Spinal cord (tissue), 10 donors: ENCODE measurements around the gene VPS37C. TPM values are rescaled to one million over a fixed set of nuclear protein-coding genes. Genes with fewer than 3 reads are reported as not detected.
"Not testable (repeated sequence)": the region's sequence is repeated elsewhere in the genome, so short reads cannot be mapped to it uniquely, and the experiment has no call there.

Experiments used
- DNase-seq, 6 donors: peaks; one replicate each; pipeline versions ENCODE4 v3.0.0 to v3.0.0-alpha.2; 2013 to 2015; ENCODE audit warnings: low spot score in 6 of 6, low read depth in 4 of 6
- H3K27ac ChIP-seq: one replicate; pipeline ENCODE4 v1.5.1; 2013; ENCODE audit warnings: low read depth, low read length, control low read depth
- H3K27me3 ChIP-seq: one replicate; pipeline ENCODE4 v1.6.1; 2013; ENCODE audit warnings: low read length; ENCODE audit not compliant: control insufficient read depth, insufficient read depth
- H3K36me3 ChIP-seq: one replicate; pipeline ENCODE4 v1.6.1; 2013; ENCODE audit warnings: low read length; ENCODE audit not compliant: control insufficient read depth, insufficient read depth
- H3K4me1 ChIP-seq: one replicate; pipeline ENCODE4 v1.6.1; 2013; ENCODE audit warnings: low read length; ENCODE audit not compliant: control insufficient read depth, insufficient read depth
- H3K4me3 ChIP-seq: one replicate; pipeline ENCODE4 v1.5.1; 2013; ENCODE audit warnings: low read depth, low read length, control low read depth
- H3K9me3 ChIP-seq: one replicate; pipeline ENCODE4 v1.6.1; 2013; ENCODE audit warnings: low read length; ENCODE audit not compliant: control insufficient read depth, insufficient read depth
- WGBS: methylation state at CpG from one replicate; pipeline ENCODE4 v1.1.5; 2013; ENCODE audit warnings: missing lambda C conversion rate; ENCODE audit not compliant: insufficient coverage; 5-methylcytosine and 5-hydroxymethylcytosine counted together
- polyA plus RNA-seq, 2 donors: library from polyadenylated mRNA; unstranded; fragments of 120-200 nt; gene quantifications; one replicate each; pipeline ENCODE4 v1.2.1, GENCODE V29; 2013; ENCODE audit not compliant: insufficient read length in 2 of 2
- total RNA-seq, 2 donors: library from RNA; depleted of rRNA in 1 of 2; stranded (reverse); fragments of 120-200 nt in 1 of 2; fragments of >200 nt in 1 of 2; gene quantifications; one replicate each; pipeline versions ENCODE4 v1.2.3 to v1.2.4, GENCODE V29; 2013 to 2014
- donor health status: healthy.

The VPS37C gene
- total and polyA plus RNA-seq, 4 donors, result 4.8 to 16.5 (median 12.7) TPM

DNA sequence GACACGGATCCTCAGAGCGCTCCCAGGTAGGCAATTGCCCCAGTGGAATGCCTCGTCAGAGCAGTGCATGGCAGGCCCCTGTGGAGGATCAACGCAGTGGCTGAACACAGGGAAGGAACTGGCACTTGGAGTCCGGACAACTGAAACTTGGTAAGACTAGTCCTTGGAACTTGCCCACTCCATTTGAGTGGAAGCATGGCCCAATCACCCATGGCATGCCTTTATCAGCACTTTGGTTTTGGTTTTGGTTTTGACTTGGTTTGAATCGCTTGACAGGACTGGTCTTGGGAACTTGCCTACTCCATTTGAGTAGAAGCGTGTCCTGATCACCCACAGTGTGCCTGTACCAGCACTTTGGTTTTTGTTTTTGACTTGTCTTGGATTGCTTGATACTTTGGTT is 67.1 kb downstream of the VPS37C start:
- H3K36me3 ChIP-seq, H3K27ac ChIP-seq, H3K9me3 ChIP-seq, H3K4me1 ChIP-seq, DNase-seq, H3K27me3 ChIP-seq, H3K4me3 ChIP-seq: not testable (repeated sequence)
- WGBS, result 89% methylated on average over 6 of the region's 7 CpGs

DNA sequence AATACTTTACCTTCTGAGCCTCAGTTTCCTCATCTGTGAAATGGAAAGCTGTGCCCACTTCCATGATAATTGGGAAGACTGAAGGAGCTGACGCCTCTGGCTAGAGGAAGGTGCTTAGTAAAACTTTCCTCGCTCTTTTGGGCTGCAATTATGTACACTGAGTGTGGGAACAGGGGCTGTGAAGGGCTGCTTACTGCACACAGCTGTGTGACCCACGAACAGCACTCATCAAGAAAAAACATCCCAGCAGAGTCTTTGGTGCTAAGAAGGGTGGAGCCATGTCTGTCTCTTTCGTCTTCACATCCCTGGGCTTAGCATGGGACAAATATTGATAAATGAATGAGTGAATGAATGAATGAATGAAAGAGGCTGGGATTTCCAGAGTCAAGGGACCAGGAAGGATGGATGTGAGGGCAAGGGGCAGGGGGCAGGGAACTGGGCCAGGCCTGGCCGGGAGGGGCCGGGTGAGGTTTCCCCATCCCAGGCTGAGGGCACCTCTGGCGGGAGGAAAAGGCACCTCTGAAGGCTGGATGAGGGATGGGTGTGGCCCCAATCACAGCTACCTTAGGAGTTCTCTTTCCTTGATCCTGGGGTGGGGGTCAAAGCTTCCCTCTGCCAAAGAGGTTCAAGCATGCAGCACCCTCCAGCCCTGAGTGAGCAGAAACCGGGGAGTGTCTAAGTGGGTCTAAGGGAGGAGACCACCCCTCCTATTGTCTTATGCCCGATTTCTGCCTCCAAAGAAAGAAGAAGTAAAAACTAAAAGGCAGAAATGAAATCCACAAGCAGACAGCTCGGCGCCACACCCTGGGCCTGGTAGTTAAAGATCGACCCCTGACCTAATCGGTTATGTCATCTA is 68.1 kb downstream of the VPS37C start:
- Histone ChIP-seq H3K4me3 (no peak overlapping the region), H3K36me3 (no peaks in the 10 kb centered on the region), H3K4me1 (no peaks in the 10 kb centered on the region), H3K9me3 (no peaks in the 10 kb centered on the region), H3K27me3 (no peaks in the 10 kb centered on the region), H3K27ac (no peak overlapping the region)
- no peak for DNase-seq
- 92% methylated on average over 4 of the region's 13 CpGs for WGBS

DNA sequence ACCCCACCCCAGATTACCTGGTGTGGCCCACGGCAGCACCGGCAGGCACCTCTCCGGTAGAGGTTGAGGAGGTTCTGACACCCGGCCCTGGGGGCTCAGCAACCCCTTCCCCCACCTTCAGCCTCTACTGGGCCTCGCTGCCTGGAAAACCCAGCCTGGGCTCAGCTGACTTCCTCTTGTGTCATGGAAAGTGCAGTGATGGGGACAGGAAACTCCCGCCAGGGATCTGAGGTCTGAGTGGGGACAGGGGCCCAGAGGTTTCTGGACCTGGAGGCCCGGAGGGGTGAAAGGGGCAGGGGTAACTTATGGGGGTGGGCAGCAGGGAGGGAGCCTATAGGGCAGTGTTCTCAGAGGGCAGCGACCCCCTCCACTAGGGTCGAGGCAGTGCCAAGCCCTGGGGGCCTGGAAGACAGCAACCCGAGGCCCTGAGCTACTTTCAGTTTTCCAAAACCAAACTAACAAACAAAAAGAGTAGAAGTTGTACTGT is 68.9 kb downstream of the VPS37C start:
- Histone ChIP-seq H3K27ac (no peak overlapping the region), H3K4me3 (no peak overlapping the region), H3K36me3 (no peaks in the 10 kb centered on the region), H3K9me3 (no peaks in the 10 kb centered on the region), H3K4me1 (no peaks in the 10 kb centered on the region), H3K27me3 (no peaks in the 10 kb centered on the region)
- no peak for DNase-seq
- WGBS, result 92% methylated on average over 3 of the region's 10 CpGs

DNA sequence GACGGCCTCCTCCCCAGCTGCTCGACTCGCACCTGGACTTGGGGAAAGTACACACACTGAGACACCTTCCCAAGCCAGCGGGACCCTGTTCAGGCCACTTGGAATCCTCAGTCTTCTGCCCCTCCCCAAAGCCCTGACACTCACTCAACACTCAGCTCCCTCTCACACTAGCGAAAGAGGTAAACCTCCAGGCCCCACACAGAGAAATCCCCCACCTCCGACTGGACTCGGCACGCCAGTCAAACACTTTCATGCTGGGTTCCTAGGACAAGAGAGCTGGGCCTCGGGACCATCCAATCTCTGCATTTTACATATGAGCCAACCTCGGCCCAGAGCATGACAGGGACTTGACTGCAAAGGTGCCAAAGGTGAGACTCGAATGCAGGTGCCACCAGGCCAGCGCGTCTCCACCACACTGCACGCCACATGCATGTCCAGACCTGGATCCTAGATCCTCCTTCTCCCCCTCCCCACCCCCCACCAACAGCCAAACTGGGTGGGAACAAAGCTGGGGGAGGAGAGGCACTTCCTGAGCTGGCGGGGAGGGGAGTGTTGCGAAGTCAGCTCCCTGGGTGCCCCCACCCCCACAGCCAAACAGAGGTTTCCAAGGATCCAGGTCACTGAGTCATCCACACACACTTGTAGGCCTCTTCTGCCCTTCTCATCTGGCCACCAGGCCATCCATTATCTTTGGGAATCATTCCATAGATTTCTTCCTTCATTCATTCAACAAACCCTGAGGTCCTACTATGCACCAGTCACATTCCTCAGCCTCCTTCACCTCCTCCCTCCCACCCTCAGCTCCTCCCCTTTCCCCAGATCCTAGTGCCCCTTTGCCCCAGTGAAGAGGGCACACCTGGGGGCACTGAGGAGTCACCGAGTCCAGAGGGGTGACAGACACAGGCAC is 69.6 kb downstream of the VPS37C start:
- no peak for DNase-seq
- Histone ChIP-seq H3K36me3 (no peaks in the 10 kb centered on the region), H3K4me1 (no peaks in the 10 kb centered on the region), H3K9me3 (no peaks in the 10 kb centered on the region), H3K4me3 (no peak overlapping the region), H3K27ac (no peak overlapping the region), H3K27me3 (no peaks in the 10 kb centered on the region)
- 86% methylated on average over 12 of the region's 17 CpGs for WGBS

DNA sequence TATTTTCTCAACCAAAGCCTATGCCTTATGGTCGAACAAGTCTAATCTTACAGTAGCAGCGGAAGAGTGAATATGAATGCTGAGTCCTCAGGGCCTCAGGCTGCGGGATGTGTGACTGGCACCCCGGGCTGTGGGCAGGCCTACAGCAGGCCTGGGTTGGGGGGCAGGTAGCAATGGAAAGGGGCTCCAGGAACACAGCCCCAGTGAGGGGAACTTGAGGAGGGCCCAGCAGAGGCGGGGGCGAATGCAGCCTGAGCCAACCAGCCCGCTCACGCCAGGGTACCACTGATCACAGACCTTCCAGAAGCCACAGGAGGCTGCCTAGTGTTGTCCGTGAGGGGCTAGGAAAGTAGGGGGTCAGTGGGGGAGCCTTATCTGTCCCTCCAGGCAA is 70.2 kb downstream of the VPS37C start:
- WGBS, result 93% methylated on average over 9 of the region's 9 CpGs
- DNase-seq, result no peak
- H3K9me3 ChIP-seq, result no peaks in the 10 kb centered on the region
- H3K27ac ChIP-seq, result no peak overlapping the region
- H3K27me3 ChIP-seq, result no peaks in the 10 kb centered on the region
- no peaks in the 10 kb centered on the region for H3K36me3 ChIP-seq
- H3K4me1 ChIP-seq, result no peaks in the 10 kb centered on the region
- H3K4me3 ChIP-seq, result no peak overlapping the region

DNA sequence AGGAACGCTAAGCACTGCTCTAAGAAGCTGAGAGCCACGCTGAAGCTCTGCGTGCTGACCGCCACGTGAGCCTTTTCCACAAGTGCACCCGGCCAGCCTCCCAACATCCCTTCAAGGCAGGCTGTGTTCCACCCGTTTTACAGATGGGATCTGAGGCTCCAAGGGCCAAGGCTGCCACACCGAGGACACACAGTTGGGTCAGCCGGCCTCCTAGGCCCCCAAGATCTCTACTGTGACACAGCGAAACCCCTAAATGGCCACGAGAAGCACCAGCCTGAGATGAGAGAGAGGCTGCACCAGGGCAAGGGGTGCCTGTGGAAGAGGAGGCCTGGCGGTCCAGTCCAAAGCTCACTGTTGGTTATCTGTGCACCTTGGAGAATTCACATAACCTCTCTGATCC is 70.7 kb downstream of the VPS37C start:
- WGBS, result 76% methylated on average over 12 of the region's 12 CpGs
- H3K27ac ChIP-seq, result no peak overlapping the region
- no peak overlapping the region for H3K4me3 ChIP-seq
- no peak for DNase-seq
- no peaks in the 10 kb centered on the region for H3K36me3 ChIP-seq
- H3K4me1 ChIP-seq, result no peaks in the 10 kb centered on the region
- no peaks in the 10 kb centered on the region for H3K27me3 ChIP-seq
- no peaks in the 10 kb centered on the region for H3K9me3 ChIP-seq

DNA sequence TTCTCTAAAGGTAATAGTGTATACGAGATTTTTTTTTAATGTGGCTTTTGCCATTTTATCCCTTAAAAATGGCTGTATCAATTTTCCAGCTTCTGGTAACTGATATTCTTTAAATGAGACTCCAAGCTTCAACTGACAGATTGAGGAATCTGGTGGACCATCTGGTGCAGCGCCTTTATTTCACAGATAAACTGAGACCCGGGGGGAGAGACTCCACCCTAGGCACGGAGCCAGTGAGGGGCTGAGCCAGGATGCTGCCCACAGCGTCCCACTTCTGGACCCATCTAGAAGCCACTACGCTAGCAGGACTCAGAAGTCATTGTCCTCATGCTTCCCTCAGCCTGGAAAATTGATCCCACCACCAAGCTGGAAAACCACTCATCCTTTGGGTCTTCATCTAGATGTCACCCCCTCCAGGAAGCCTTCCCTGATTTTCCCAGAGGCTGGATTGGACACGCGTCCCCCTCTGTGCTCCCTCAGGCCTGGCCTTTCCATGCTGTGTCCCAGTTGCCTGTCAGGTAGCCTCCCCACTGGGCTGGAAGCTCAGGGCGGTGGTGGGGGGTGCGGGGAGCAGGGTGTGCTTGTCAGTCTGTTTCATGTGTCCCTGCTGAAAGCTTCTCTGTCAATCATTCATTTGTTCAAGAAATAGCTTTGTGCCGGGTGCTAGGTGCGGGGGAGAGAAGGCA is 71.3 kb downstream of the VPS37C start:
- Histone ChIP-seq H3K9me3 (no peaks in the 10 kb centered on the region), H3K4me1 (no peaks in the 10 kb centered on the region), H3K4me3 (no peak overlapping the region), H3K27me3 (no peaks in the 10 kb centered on the region), H3K36me3 (no peaks in the 10 kb centered on the region), H3K27ac (no peak overlapping the region)
- WGBS, result 84% methylated on average over 11 of the region's 12 CpGs
- DNase-seq, result peak in 1 of 6 donors; percentile 85

DNA sequence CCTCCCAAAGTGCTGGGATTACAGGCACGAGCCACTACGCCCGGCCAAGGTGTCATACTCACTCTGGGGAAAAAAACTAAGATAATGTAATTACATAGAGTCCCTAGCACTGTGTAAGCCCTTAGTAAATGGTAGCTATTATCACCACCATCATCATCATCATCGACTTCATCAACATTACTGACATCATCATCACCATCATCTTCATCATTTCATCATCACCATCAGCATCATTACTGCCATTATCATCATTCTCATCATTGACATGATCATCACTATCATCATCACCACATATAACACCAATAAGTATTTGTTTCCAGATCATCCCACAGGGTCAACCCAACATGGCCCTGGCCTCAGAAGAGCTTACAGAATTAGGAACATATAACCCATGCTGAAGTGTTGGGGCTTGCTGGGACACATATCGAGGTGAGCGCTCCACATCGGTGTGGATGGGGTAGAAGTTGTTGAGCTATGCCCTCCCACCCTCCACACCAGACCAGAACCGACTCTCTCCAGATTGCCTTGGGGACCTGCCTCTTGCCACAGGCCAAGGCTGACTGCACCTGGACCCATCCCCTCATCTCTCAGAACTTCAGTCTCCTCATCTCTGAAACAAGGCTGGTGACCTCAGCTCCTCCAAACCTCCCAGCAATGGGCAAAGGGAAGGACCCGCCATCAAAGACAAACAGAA is 73.7 kb downstream of the VPS37C start:
- Histone ChIP-seq H3K27ac (no peak overlapping the region), H3K9me3 (no peaks in the 10 kb centered on the region), H3K27me3 (no peaks in the 10 kb centered on the region), H3K4me3 (no peak overlapping the region), H3K4me1 (no peaks in the 10 kb centered on the region), H3K36me3 (no peaks in the 10 kb centered on the region)
- DNase-seq, result no peak
- 92% methylated on average over 2 of the region's 9 CpGs for WGBS

DNA sequence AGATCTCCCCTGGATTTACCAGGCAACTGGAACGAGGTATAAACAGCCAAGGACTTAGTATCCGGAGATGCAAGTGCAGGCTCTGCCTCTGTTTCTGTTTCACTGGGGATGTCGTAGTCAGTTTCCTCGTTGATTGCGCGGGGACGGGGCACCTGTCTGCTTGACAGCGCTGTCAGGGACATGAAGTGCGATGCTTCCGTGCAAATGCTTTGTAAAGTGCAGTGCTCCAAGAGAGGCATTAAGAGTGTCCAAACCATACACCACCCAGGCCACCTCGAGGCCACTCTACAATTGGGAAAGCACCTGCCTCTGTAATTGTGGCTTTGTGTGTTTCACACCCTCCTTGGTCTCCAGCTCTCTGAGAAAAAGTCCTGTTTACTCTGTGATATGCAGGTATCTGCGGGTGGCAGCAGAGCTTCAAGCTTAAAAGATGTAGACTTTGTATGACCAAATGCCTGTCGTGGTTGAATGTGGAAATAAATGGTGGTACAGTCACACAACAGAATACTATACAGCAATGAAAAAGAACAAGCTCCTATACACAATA is 77.6 kb downstream of the VPS37C start:
- Histone ChIP-seq H3K27me3 (peaks cover 2% of the 10 kb centered on the region), H3K4me1 (peaks cover 5% of the 10 kb centered on the region), H3K36me3 (no peaks in the 10 kb centered on the region), H3K27ac (no peak overlapping the region), H3K4me3 (no peak overlapping the region), H3K9me3 (no peaks in the 10 kb centered on the region)
- 92% methylated on average over 12 of the region's 13 CpGs for WGBS
- DNase-seq, result no peak
